Measurements from ENCODE around the gene C5orf63. TPM values are rescaled to one million over a fixed set of nuclear protein-coding genes. Genes with fewer than 3 reads are reported as not detected.

Gene C5orf63
- total RNA-seq, 1 donor from 2014 or later, result 0.50 TPM

DNA sequence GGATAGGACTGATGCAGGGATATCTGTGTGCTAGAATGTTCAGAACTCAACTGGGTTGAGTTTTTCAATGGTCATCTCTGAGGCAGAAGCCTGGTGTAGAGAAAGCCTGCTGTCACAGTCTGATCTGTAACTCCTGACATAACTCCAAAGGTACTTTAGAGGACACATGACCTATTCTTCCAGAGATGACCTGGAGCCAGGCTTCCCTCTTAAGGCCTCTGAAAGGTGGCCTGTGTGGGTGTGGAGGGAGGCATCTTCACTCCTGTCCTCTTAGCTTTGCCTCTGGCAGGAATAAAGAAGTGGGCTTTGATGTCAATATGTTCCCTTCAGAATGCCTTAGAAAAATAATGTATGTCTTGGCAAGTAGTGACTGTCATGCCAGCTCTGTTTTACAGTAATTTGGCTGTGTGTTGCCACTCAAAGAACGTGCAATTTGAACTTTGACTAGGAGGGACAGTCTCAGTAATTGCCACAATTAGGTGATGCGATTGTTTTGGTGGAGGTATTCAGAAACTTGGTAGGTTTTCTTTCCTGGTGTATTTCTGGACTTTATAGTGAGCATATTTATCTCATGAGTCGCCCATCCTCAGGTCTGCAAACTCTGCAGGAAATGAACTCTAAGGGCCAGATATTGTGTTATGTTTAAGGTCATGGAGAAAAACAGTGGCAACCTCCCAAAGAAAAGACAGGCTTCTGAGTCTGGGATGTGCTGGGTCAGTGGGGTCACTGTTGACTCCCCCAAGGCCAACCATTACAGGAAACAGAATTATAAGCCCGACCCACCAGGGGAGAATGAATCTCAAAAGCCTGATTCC lies 3.2 kb upstream of the C5orf63 start:
- H3K36me3 Mint-ChIP-seq (ENCODE audit: low read depth), result no peaks in the 10 kb centered on the region
- H3K27me3 Mint-ChIP-seq (ENCODE audit: low read depth), result peaks cover 1% of the 10 kb centered on the region
- H3K4me3 Mint-ChIP-seq (ENCODE audit: unreplicated experiment), result no peak overlapping the region
- H3K9me3 Mint-ChIP-seq (ENCODE audit: low read depth), result no peaks in the 10 kb centered on the region
- peaks cover 23% of the 10 kb centered on the region for H3K4me1 Mint-ChIP-seq (ENCODE audit: low read depth)
- TF ChIP-seq, protein P1, sequence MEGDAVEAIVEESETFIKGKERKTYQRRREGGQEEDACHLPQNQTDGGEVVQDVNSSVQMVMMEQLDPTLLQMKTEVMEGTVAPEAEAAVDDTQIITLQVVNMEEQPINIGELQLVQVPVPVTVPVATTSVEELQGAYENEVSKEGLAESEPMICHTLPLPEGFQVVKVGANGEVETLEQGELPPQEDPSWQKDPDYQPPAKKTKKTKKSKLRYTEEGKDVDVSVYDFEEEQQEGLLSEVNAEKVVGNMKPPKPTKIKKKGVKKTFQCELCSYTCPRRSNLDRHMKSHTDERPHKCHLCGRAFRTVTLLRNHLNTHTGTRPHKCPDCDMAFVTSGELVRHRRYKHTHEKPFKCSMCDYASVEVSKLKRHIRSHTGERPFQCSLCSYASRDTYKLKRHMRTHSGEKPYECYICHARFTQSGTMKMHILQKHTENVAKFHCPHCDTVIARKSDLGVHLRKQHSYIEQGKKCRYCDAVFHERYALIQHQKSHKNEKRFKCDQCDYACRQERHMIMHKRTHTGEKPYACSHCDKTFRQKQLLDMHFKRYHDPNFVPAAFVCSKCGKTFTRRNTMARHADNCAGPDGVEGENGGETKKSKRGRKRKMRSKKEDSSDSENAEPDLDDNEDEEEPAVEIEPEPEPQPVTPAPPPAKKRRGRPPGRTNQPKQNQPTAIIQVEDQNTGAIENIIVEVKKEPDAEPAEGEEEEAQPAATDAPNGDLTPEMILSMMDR (IDR thresholded peaks at IDR 0.05), result no peak
- DNase-seq (ENCODE audit: low spot score), result no peak
- peak overlapping the region; percentile 36 for H3K27ac Mint-ChIP-seq (ENCODE audit: unreplicated experiment)

DNA sequence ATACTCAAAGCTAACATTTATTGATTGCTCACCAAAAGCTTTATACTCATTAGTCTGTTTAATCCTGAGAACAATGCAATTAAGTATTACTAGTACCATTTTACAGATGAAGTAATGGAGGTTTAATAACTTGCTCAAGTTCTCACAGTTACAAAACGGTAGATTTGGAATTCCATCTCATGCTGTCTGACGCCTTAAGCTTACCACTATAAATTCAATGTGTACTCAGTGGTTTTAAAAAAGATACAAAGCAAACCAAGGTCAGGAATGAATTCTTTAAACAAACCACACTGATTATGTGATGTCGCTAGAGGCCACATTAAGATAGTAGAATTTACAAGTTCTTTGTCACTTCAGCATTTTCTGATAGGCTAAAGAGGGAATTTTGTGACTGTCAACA lies 1.2 kb upstream of the C5orf63 start:
- H3K27me3 Mint-ChIP-seq (ENCODE audit: low read depth), result no peaks in the 10 kb centered on the region
- DNase-seq (ENCODE audit: low spot score), result no peak
- no peaks in the 10 kb centered on the region for H3K9me3 Mint-ChIP-seq (ENCODE audit: low read depth)
- peaks cover 20% of the 10 kb centered on the region for H3K4me1 Mint-ChIP-seq (ENCODE audit: low read depth)
- no peaks in the 10 kb centered on the region for H3K36me3 Mint-ChIP-seq (ENCODE audit: low read depth)
- H3K4me3 Mint-ChIP-seq (ENCODE audit: unreplicated experiment), result no peak overlapping the region
- TF ChIP-seq, protein P1 (IDR thresholded peaks at IDR 0.05), result no peak
- H3K27ac Mint-ChIP-seq (ENCODE audit: unreplicated experiment), result no peak overlapping the region

DNA sequence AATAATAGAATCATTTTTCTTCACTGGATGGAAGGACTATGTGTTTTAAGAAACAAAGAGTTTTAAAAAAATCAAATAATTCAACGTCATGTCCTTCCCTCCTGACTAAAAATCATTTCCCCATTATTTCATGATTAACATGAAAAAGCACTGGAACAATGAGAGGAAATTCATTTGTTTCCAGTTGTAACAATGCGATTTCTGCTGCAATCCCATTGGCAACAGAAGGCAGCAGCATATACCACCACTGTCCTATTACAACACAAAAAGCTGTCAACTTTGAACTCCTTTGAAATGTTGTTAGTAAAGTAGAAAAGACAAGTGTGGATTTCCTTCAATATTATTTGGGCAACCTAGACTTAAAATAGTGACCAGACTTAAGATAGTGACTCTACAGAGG lies 3.1 kb downstream of the C5orf63 start:
- Mint-ChIP-seq H3K27me3 (ENCODE audit: low read depth) (no peaks in the 10 kb centered on the region), H3K36me3 (ENCODE audit: low read depth) (no peaks in the 10 kb centered on the region), H3K4me3 (ENCODE audit: unreplicated experiment) (no peak overlapping the region), H3K4me1 (ENCODE audit: low read depth) (peaks cover 15% of the 10 kb centered on the region), H3K9me3 (ENCODE audit: low read depth) (no peaks in the 10 kb centered on the region), H3K27ac (ENCODE audit: unreplicated experiment) (no peak overlapping the region)
- DNase-seq (ENCODE audit: low spot score), result no peak
- TF ChIP-seq, protein P1 (IDR thresholded peaks at IDR 0.05), result no peak

DNA sequence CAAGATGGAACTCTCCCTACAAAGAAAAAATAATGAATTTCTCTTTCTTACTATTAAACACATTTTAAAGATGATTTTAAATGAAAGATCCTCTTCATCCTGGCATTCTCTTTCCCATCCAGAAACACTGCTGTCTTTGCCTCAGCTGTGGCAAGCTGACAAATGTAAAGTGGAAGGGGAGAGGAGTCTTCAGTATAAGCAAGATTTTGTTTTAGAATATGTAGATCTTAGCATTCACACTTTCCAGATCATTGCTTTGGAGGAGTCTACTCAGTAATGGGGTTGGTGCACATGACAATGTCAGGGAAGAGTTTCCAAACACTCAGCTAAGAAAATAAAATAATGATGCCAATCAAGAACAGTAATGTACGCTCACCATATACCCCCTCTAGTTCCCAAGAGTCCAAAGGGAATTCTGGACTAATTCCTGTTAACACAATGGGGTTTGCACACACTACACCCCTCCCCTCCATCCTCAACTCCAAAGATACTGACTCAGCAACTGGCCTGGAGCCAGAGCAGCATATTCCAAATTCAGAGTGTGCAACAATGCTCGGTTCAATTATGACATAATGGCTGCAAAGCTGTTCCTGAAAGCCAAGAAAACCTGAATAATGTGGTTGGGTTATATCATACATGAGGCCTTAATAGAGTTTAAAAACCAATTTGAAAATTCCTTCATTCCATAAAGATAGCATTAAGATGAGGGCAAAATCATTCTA lies 4.6 kb downstream of the C5orf63 start:
- no peaks in the 10 kb centered on the region for H3K27me3 Mint-ChIP-seq (ENCODE audit: low read depth)
- H3K27ac Mint-ChIP-seq (ENCODE audit: unreplicated experiment), result no peak overlapping the region
- H3K36me3 Mint-ChIP-seq (ENCODE audit: low read depth), result no peaks in the 10 kb centered on the region
- H3K9me3 Mint-ChIP-seq (ENCODE audit: low read depth), result no peaks in the 10 kb centered on the region
- H3K4me3 Mint-ChIP-seq (ENCODE audit: unreplicated experiment), result no peak overlapping the region
- H3K4me1 Mint-ChIP-seq (ENCODE audit: low read depth), result peaks cover 12% of the 10 kb centered on the region
- TF ChIP-seq, protein P1 (IDR thresholded peaks at IDR 0.05), result no peak
- DNase-seq (ENCODE audit: low spot score), result no peak

DNA sequence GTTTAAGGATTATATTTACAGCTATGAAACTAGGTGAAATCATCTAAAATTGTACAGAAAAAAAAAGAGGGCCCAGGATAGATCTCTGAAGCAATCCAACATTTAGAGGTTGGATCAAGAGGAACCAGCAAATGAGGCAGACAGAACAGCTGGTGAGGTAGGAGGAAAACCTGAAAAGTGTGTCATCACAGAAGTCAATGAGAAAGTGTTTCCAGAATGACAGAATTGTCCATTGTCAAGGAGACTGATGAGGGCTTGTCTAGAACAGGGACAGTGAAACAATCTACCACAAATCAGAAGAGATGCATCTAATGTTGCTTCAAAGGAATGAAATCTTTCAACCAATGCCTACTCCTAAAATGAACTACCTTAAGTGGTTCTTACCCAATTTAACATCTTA lies 6.6 kb downstream of the C5orf63 start:
- no peaks in the 10 kb centered on the region for H3K27me3 Mint-ChIP-seq (ENCODE audit: low read depth)
- DNase-seq (ENCODE audit: low spot score), result no peak
- no peaks in the 10 kb centered on the region for H3K9me3 Mint-ChIP-seq (ENCODE audit: low read depth)
- H3K4me1 Mint-ChIP-seq (ENCODE audit: low read depth), result peaks cover 12% of the 10 kb centered on the region
- H3K4me3 Mint-ChIP-seq (ENCODE audit: unreplicated experiment), result no peak overlapping the region
- TF ChIP-seq, protein P1 (IDR thresholded peaks at IDR 0.05), result no peak
- H3K27ac Mint-ChIP-seq (ENCODE audit: unreplicated experiment), result no peak overlapping the region
- H3K36me3 Mint-ChIP-seq (ENCODE audit: low read depth), result no peaks in the 10 kb centered on the region
